Renal pelvis (tissue), 4 donors: Measurements from ENCODE around the gene VPS26C. TPM values are rescaled to one million over a fixed set of nuclear protein-coding genes. Genes with fewer than 3 reads are reported as not detected.

Experiments
- DNase-seq: peaks from one replicate; pipeline ENCODE4 v3.0.0-alpha.2; 2013
- polyA plus RNA-seq, 3 donors: library from polyadenylated mRNA; unstranded; fragments of 120-200 nt; gene quantifications; one replicate each; pipeline ENCODE4 v1.2.1, GENCODE V29; 2013; ENCODE audit not compliant: insufficient read length in 3 of 3

The VPS26C gene
- polyA plus RNA-seq, 3 donors = 36.7 to 51.1 (median 49.4) TPM

DNA sequence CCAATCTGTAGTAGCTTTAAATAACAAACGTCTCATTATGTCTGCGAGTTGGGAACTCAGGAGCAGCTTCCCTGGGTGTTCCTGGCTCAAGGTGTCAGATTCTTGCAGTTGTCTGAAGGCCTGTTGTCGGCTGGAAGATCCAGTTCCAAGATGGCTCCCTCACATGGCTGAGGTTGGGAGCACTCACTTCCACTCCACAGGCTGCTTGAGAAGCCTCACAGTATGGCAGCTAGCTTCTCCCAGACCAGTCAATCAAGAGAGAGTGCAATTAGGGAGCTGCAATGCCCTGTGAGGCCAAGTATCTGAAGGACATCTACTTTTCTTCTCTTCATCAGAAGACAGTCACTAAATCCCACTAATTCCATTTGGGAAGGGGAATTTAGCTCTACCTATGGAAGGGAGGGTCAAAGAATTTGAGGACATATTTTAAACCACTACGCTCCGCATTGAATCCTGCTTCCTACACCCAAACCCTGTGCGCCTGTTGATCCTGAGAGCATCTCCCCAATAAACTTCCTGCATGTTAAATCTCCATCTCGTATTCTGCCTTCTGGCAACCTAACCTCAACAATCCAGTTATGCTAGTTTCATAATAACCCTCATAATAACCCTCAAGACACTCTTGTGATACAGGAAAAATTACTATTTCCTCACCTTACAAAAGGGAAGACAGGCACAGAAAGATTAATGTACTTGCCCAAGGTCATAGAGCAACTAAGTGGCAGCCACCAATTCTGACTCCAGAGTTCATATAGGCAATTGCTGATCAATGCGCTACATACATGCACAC, 3.6 kb upstream of the VPS26C start:
- DNase-seq = no peak

DNA sequence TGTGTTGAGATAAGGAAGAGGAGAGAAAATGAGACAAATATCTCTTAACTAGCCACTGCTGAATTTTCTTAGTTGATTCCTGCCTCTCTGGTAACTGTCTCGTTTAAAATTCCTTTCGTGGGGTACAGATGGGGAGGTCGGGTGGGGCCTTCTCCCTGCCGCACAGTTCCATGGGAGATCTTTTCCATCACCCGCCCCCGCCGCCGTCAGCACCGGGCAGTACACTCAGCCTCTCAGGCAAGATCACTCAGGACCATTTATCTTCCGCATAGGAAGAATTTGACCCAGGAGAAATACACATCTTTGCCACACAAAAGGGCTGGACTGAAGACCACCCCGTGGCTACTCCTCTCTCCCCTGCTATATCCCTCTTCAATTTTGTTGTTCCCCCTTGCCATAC, 2.3 kb upstream of the VPS26C start:
- DNase-seq = no peak

GRCh38 chr21:37268186-37268503, 1.0 kb upstream of the VPS26C start:
- DNase-seq = no peak

DNA sequence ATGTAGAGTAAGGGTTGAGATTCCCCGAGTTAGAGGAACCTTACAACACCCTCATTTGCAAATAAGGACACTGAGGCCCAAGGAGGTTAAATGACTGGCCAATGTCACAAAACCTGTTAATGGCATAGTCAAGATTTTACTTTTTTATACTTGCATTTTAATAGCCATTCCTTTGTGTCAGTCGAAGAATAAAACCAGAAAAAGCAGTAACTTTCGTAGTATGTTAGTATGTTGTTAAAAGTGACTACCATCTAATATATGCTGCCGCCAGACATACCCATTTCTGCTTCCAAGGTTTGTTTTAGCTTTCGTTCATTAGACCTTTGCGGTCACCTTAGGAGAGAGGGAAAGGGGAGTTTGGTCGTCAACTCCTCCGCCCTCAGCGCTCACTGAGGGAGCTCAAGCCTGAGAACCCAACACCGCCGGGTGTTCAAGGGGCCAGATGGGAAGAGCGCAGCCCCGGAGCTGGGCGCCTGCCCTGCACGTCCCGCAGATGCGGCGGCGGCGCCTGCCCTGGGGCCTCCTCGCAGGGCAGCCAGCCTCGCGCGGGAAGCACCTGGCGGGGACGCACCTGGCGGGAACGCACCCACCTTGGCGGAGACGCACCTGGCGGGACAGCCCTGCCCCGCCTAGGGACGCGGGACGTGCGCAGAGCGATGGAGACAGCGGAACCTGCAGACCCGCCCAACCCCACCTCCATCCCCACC, 466 bp downstream of the VPS26C start:
- DNase-seq = no peak

DNA sequence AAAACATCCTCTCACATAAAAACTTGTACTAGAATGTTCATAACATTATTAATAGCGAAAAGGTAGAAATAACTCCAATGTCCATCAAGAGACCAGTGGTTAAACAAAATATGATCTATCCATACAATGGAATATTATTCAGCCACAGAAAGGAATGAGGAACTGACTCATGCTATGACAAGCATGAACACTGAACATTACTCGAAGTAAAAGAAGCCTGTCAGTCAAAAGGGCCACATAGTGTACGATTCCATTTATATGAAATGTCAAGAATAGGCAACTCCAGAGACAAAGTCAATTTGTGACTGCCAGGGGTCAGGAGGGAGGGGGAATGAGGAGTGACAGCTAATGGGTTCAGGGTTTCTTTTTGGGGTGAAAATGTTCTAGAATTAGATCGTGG, 2.3 kb downstream of the VPS26C start:
- DNase-seq = no peak

DNA sequence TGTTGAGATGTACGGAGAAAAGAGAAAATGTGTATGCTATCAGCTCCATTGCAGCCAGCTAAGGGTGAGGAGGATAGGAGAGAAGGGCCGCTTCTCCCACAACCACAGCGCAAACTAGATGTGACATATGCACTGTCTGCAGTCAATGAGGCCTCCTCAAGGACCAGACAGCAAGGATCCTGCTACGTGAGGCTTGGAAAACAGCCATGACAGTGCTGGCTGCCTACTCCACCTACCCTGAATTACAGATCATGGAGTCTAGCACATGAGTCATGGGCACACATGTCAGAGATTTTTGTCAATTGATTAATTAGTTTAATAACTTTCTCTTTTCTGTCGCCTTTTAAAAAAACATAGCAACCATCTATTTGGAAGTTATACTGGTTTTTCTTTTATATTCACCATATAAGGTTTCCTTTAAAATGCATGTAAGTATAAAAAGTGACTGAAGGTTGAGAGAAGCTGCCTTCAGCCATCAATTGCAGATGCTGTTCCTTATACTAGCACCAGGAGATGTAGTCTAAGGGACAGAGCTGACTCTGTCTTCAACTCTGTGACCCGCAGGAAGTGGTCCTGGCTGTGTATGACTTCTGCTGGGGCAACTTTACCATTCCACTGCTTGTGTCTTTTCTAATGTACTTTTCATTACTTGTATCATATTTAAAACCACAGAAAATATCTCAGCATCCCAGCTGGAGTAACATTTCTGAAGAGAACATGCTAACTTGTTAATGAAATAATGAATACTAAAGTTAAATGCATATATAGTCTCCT, 3.1 kb downstream of the VPS26C start:
- no peak for DNase-seq

- no peak for DNase-seq
Observed at GRCh38 chr21:37259426-37259825, 7.7 kb downstream of the VPS26C start.

DNA sequence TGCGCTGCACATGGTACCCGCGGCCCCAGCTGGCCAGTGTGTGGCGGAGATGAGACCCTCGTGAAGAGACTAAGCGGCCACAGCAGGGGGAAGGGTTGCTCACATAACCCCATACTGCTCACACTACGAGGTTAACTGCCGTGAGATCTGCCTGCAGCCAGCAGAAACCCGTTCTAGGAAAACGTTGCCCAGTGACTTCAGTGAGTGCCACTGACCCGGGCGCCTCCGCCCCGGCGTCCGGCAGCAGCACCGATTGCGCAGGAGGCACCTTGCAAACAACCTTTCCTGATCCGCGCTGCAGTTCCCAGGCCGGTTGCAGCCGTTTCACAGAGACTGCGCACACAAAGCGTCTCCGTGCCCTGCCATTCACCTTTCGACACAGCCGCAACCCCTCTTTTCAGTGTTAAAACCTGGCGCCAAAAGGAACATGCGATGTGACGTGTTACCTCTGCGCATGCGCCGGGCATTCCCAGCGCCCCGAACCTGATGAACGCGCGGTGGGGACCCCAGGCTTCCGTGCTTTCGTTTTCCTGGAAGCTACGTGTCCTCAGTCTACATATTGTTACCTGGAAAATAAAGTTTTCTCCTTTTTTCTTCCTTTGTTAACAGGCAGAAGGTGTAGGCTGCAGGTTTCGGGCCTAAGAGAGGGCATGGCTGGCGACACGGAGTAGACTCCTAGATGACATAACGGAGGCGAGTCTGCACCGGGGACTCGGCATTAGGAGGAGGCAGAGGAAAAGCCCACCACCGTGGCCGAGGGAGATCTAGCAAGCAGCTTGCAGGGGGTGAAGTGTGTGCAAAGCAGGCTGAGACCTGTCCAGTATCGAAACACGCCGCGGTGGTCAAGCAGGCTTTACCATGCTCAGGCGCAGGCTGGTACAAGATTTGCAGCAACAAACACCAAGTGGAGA, 8.9 kb downstream of the VPS26C start:
- peak; percentile 65 for DNase-seq

GRCh38 chr21:37257511-37257966, 9.6 kb downstream of the VPS26C start:
- no peak for DNase-seq

DNA sequence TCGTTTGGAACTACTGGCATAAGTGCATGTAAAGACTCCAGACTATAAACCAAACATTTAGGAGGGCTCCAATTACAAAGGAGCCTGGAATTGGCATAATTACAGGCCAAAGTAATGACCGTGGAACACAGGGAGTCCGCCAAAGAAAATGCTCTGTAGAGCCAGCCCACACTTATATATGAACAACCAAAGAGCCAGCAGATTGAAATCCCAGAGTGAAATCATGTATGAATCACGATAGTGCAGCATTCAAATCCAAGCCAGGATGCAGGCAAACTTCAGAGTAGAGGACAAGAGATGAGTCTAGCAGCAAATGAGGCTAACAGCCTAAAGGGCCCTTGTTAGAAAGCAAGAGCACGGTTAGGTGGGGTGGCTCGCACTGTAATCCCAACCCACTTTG, 13.1 kb downstream of the VPS26C start:
- no peak for DNase-seq

- DNase-seq = no peak
Observed at GRCh38 chr21:37251294-37251634, 15.9 kb downstream of the VPS26C start.

- no peak for DNase-seq
Observed at GRCh38 chr21:37249112-37249904, 17.8 kb downstream of the VPS26C start.

DNA sequence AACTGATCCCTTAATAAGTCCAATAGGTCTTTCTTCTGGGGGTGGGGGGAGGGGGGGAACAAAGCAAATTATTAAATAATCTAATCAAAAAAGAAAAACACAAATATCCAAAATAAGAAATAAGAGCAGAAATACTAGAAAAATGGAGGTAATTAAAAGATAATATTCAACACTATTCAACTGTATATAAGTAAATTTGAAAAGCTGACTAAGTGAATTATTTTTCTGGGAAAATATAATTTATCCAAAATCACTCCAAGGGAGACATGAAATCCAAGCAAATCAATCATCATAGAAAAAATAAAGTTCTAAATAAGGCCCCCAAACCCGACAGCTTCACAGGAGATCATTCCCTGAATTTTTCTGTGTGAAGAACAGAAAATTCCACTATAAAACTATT, 18.8 kb downstream of the VPS26C start:
- DNase-seq = no peak

GRCh38 chr21:37245151-37245550, 22.0 kb downstream of the VPS26C start:
- no peak for DNase-seq

GRCh38 chr21:37244501-37245095, 22.5 kb downstream of the VPS26C start:
- no peak for DNase-seq

DNA sequence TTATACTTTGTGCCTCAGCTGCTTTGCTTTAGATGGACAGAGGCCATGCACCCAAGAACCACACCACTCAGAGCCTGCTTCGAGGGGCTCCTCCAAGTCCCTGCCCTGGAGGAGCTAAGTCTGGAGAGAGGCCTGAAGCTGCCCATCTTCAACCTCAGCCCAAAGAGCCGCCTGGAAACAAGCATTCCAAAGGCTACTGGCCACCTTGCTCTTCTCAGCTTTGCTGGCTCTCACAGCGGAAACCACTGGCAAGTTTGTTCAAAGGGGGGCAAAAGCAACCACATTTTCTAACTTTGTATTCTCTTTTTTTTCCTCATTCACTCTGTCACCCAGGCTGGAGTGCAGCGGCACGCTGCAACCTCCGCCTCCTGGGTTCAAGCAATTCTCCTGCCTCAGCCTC, 23.2 kb downstream of the VPS26C start:
- no peak for DNase-seq

DNA sequence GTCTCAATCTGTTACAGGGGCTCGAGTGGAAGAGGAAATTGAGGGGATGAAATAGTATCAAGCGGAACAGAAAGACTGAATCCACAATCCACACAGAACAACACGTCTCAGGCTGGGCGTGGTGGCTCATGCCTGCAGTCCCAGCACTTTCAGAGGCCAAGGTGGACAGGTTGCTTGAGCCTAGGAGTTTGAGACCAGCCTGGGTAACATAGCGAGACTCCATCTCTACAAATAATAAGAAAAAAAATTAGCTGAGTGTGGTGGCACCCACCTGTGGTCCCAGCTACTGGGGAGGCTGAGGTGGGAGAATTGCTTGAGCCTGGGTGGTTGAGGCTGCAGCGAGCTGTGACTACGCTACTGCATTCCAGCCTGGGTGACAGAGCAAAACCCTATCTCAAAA, 25.7 kb downstream of the VPS26C start:
- no peak for DNase-seq

DNA sequence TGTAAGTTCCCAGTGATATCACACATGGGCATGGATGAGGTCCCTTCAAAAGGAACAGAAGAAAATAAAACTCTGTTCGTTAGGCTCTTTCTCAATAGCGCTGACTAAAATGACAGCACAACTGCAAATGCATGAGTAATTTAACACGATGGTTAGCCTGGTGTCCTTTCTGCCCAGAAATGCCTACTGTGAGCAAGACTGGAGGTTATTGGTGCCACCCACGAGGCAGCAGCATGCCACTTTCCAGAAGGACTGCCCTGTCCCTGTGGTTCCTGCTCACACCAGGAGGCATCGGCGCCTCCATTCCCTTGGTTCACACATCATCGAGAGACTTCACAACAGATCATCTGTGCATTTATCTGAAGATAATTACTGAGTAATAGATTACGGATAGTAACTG, 26.2 kb downstream of the VPS26C start:
- no peak for DNase-seq

DNA sequence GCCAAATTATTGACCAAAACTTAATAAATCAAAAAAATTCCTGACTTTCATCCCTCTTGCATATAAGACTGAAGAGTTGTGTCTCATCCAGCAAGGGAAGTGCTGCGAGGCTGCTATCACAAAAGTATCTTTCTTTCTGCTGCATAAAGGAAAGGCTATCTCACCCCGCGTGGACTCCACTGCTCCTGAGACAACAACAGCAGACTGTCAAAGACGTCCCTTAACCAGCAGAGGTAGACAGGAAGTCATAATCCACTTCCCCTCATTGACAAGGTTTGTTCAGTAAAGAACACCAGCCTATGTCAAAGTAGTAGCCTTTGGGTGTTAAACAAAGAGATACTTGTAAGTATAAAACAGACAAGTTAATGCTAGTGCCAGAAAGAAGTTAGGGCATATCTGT, 29.4 kb downstream of the VPS26C start:
- no peak for DNase-seq

DNA sequence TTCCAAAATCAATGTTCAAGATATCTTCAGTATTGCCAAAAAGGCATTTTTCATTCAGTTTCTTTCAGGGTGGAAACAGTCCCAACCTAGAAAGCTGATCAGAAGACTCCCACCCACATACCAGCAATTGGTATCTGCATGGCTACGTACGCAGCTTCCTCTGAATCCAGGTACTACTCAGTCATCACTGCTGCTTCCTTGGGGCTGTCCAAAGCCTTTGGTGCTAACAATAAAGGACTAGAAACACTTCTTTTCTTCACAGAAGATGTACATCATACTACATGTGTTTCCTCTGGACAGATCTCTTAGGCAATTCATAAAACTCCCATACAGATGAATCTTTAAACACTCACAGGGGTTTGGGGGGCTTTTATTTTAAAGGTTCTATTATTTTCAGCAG, 29.8 kb downstream of the VPS26C start:
- no peak for DNase-seq
